ENCODE results near the gene AIF1L. TPM values are rescaled to one million over a fixed set of nuclear protein-coding genes. Genes with fewer than 3 reads are reported as not detected.
"Not testable (repeated sequence)": the region's sequence is repeated elsewhere in the genome, so short reads cannot be mapped to it uniquely, and the experiment has no call there.

Gene AIF1L
- total RNA-seq, 1 donor from 2014 or later: 16.2 TPM

GRCh38 chr9:131113655-131114054 lies 17.3 kb downstream of the AIF1L start:
- H3K36me3 ChIP-seq: no peaks in the 10 kb centered on the region
- no peaks in the 10 kb centered on the region for H3K9me3 ChIP-seq
- H3K27me3 ChIP-seq: no peaks in the 10 kb centered on the region
- TF ChIP-seq, protein P1, sequence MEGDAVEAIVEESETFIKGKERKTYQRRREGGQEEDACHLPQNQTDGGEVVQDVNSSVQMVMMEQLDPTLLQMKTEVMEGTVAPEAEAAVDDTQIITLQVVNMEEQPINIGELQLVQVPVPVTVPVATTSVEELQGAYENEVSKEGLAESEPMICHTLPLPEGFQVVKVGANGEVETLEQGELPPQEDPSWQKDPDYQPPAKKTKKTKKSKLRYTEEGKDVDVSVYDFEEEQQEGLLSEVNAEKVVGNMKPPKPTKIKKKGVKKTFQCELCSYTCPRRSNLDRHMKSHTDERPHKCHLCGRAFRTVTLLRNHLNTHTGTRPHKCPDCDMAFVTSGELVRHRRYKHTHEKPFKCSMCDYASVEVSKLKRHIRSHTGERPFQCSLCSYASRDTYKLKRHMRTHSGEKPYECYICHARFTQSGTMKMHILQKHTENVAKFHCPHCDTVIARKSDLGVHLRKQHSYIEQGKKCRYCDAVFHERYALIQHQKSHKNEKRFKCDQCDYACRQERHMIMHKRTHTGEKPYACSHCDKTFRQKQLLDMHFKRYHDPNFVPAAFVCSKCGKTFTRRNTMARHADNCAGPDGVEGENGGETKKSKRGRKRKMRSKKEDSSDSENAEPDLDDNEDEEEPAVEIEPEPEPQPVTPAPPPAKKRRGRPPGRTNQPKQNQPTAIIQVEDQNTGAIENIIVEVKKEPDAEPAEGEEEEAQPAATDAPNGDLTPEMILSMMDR (IDR thresholded peaks at IDR 0.05): no peak
- TF ChIP-seq POLR2A (IDR thresholded peaks at IDR 0.05) (no peak), POLR2AphosphoS5 (IDR thresholded peaks at IDR 0.05; ENCODE audit: insufficient read depth in 1 of 2, low read depth in 1 of 2) (no peak)
- H3K4me3 ChIP-seq: no peak overlapping the region
- no peak overlapping the region for H3K27ac ChIP-seq
- no peak for DNase-seq (ENCODE audit: extremely low spot score in 2 of 2)
- H3K4me1 ChIP-seq: no peaks in the 10 kb centered on the region
- intact Hi-C loops (cut with DNase I): no loop called here

DNA sequence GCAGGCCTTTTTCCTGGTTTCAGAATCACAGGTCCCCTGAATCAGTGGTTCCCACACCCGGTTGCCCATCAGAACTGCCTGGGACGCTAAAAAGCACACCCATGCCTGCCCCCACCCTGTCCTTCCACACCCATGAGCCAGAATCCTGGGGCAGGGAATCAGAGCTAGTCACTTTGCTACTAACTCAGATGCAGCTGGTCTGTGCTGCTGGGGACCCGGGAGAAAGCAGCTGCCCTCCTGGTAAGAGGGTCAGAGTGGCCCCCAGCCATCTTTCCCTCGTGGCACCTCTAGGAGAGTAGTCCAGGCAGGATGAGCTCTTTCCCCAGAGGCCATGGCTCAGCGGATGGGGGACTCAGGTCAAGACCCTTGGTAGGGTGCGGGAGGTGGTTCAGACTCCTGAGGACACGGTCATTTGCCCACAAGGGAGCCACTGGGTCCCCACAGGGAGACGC lies 17.8 kb downstream of the AIF1L start:
- peak in 1 of 2 donors; percentile 76 for DNase-seq (ENCODE audit: extremely low spot score in 2 of 2)
- no peak overlapping the region for H3K4me3 ChIP-seq
- H3K9me3 ChIP-seq: no peaks in the 10 kb centered on the region
- no peaks in the 10 kb centered on the region for H3K36me3 ChIP-seq
- H3K4me1 ChIP-seq: no peaks in the 10 kb centered on the region
- TF ChIP-seq POLR2A (IDR thresholded peaks at IDR 0.05) (no peak), POLR2AphosphoS5 (IDR thresholded peaks at IDR 0.05; ENCODE audit: insufficient read depth in 1 of 2, low read depth in 1 of 2) (no peak)
- TF ChIP-seq, protein P1 (IDR thresholded peaks at IDR 0.05): no peak
- H3K27ac ChIP-seq: no peak overlapping the region
- no peaks in the 10 kb centered on the region for H3K27me3 ChIP-seq
- intact Hi-C loops (cut with DNase I): no loop called here

GRCh38 chr9:131115360-131115742 lies 19.0 kb downstream of the AIF1L start:
- H3K4me3 ChIP-seq; H3K27ac ChIP-seq; H3K9me3 ChIP-seq; H3K27me3 ChIP-seq; intact Hi-C loops (cut with DNase I); DNase-seq (ENCODE audit: extremely low spot score in 2 of 2); H3K4me1 ChIP-seq; H3K36me3 ChIP-seq: not testable (repeated sequence)

DNA sequence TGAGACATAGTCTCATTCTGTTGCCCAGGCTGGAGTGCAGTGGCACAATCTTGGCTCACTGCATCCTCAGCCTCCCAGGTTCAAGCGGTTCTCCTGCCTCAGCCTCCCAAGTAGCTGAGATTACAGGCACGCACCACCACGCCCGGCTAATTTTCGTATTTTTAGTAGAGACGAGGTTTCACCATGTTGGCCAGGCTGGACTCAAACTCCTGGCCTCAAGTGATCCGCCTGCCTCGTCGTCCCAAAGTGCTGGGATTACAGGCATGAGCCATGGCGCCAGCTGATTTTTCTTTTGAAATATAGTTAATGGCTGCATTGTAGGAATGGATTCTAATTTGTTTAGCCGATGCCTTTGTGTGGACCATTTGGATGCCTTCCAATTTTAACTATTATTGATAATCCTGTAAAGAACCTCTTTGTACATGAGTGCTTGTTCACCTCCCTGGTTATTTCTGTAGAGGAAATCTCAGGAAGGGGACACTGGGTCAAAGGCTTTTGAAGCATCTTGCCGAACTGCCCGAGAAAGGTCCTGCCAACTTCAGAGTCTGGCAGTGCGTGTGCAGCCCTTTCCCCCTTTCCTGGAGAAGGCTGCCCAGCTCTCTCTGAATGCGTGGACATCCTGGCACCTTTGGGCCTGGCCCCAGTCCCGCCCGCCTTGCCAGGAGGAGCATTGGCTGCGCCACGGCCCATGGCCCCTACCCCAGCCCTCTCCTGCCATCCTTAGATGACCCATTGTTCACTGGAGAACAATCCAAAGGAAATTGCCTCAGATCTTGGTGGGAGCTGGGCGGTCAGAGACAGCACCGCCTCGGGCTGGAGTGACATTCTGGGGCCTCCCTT lies 20.2 kb downstream of the AIF1L start:
- Histone ChIP-seq H3K4me1 (no peaks in the 10 kb centered on the region), H3K27me3 (no peaks in the 10 kb centered on the region), H3K27ac (no peak overlapping the region), H3K4me3 (no peak overlapping the region), H3K9me3 (no peaks in the 10 kb centered on the region), H3K36me3 (no peaks in the 10 kb centered on the region)
- intact Hi-C loops (cut with DNase I): no loop called here
- TF ChIP-seq POLR2A (IDR thresholded peaks at IDR 0.05) (no peak), POLR2AphosphoS5 (IDR thresholded peaks at IDR 0.05; ENCODE audit: insufficient read depth in 1 of 2, low read depth in 1 of 2) (peak; percentile 10 to 21)
- TF ChIP-seq, protein P1 (IDR thresholded peaks at IDR 0.05): no peak
- no peak for DNase-seq (ENCODE audit: extremely low spot score in 2 of 2)

GRCh38 chr9:131117121-131117761 lies 20.9 kb downstream of the AIF1L start:
- H3K9me3 ChIP-seq: no peaks in the 10 kb centered on the region
- TF ChIP-seq POLR2AphosphoS5 (IDR thresholded peaks at IDR 0.05; ENCODE audit: insufficient read depth in 1 of 2, low read depth in 1 of 2) (no peak), POLR2A (IDR thresholded peaks at IDR 0.05) (no peak)
- TF ChIP-seq, protein P1 (IDR thresholded peaks at IDR 0.05): no peak

More at GRCh38 chr9:131117121-131117761, 20.9 kb downstream of the AIF1L start:
- no peaks in the 10 kb centered on the region for H3K27me3 ChIP-seq
- H3K4me1 ChIP-seq: no peaks in the 10 kb centered on the region
- no peaks in the 10 kb centered on the region for H3K36me3 ChIP-seq
- no peak for DNase-seq (ENCODE audit: extremely low spot score in 2 of 2)
- no peak overlapping the region for H3K27ac ChIP-seq
- H3K4me3 ChIP-seq: no peak overlapping the region
- intact Hi-C loops (cut with DNase I): no loop called here
